ENCODE results near the gene DNPH1. TPM values are rescaled to one million over a fixed set of nuclear protein-coding genes. Genes with fewer than 3 reads are reported as not detected.

The DNPH1 gene
- polyA plus RNA-seq, 3 donors = 31.9 to 55.4 (median 42.7) TPM

- Mint-ChIP-seq H3K4me1 (no peaks in the 10 kb centered on the region), H3K4me3 (no peak overlapping the region), H3K36me3 (peaks cover 71 to 87% of the 10 kb centered on the region in 2 donors), H3K27ac (no peak overlapping the region), H3K27me3 (ENCODE audit: low read depth in 3 of 3) (no peaks in the 10 kb centered on the region), H3K9me3 (no peaks in the 10 kb centered on the region)
- no peaks in the 10 kb centered on the region for H3K4me1 ChIP-seq (ENCODE audit: control insufficient read depth in 1 of 2, insufficient read depth in 2 of 2, low read length in 2 of 2)
- no peak for DNase-seq
- 96% methylated on average over 4 of the region's 5 CpGs for WGBS (ENCODE audit: insufficient coverage)
- H2AFZ ChIP-seq (ENCODE audit: insufficient read depth, low read depth, low read length, poor library complexity, severe bottlenecking) = no peak overlapping the region
- no peak for TF ChIP-seq CTCF (IDR thresholded peaks at IDR 0.05)
- H3K9me3 ChIP-seq (replicated peaks in 1 of 2; ENCODE audit: control insufficient read depth in 1 of 2, insufficient read depth in 1 of 2, low read length in 2 of 2) = no peaks in the 10 kb centered on the region
- no peaks in the 10 kb centered on the region for H3K27me3 ChIP-seq (ENCODE audit: control insufficient read depth in 2 of 2, insufficient read depth in 2 of 2, low read length in 2 of 2)
- intact Hi-C loops (cut with micrococcal nuclease) = no loop called here
- no peaks in the 10 kb centered on the region for H3K79me2 ChIP-seq (ENCODE audit: insufficient read depth, low read length)
- no peak overlapping the region for H3K27ac ChIP-seq (ENCODE audit: low read depth in 1 of 2, low read length in 2 of 2)
- H3K4me2 ChIP-seq (replicated peaks; ENCODE audit: extremely low read depth, low read length, poor library complexity, severe bottlenecking) = no peak overlapping the region
- H3K4me3 ChIP-seq (replicated peaks in 1 of 3; ENCODE audit: low read depth in 2 of 3, low read length in 3 of 3) = no peak overlapping the region
- H4K20me1 ChIP-seq (ENCODE audit: insufficient read depth, low read length) = no peaks in the 10 kb centered on the region
- no peak overlapping the region for H3K9ac ChIP-seq (ENCODE audit: insufficient read depth, low read length, poor library complexity, severe bottlenecking)
- peaks cover 77 to 93% of the 10 kb centered on the region in 2 donors for H3K36me3 ChIP-seq (replicated peaks in 1 of 2; ENCODE audit: control insufficient read depth in 1 of 2, insufficient read depth in 2 of 2, low read length in 2 of 2)
Measured at GRCh38 chr6:43196337-43196736, 32.9 kb downstream of the DNPH1 start.

- Mint-ChIP-seq H3K27ac (peak overlapping the region in 1 of 7 donors; percentile 58), H3K36me3 (peaks cover 55 to 75% of the 10 kb centered on the region in 2 donors), H3K4me1 (peaks cover 2% of the 10 kb centered on the region), H3K4me3 (no peak overlapping the region), H3K27me3 (ENCODE audit: low read depth in 3 of 3) (no peaks in the 10 kb centered on the region), H3K9me3 (no peaks in the 10 kb centered on the region)
- Histone ChIP-seq H3K36me3 (replicated peaks in 1 of 2; ENCODE audit: control insufficient read depth in 1 of 2, insufficient read depth in 2 of 2, low read length in 2 of 2) (peaks cover 70 to 78% of the 10 kb centered on the region in 2 donors), H3K9ac (ENCODE audit: insufficient read depth, low read length, poor library complexity, severe bottlenecking) (no peak overlapping the region), H3K9me3 (replicated peaks in 1 of 2; ENCODE audit: control insufficient read depth in 1 of 2, insufficient read depth in 1 of 2, low read length in 2 of 2) (no peaks in the 10 kb centered on the region), H3K4me1 (ENCODE audit: control insufficient read depth in 1 of 2, insufficient read depth in 2 of 2, low read length in 2 of 2) (no peaks in the 10 kb centered on the region), H3K27me3 (ENCODE audit: control insufficient read depth in 2 of 2, insufficient read depth in 2 of 2, low read length in 2 of 2) (no peaks in the 10 kb centered on the region), H3K4me3 (replicated peaks in 1 of 3; ENCODE audit: low read depth in 2 of 3, low read length in 3 of 3) (no peak overlapping the region), H2AFZ (ENCODE audit: insufficient read depth, low read depth, low read length, poor library complexity, severe bottlenecking) (no peak overlapping the region), H3K27ac (ENCODE audit: low read depth in 1 of 2, low read length in 2 of 2) (no peak overlapping the region), H3K79me2 (ENCODE audit: insufficient read depth, low read length) (no peaks in the 10 kb centered on the region), H4K20me1 (ENCODE audit: insufficient read depth, low read length) (no peaks in the 10 kb centered on the region), H3K4me2 (replicated peaks; ENCODE audit: extremely low read depth, low read length, poor library complexity, severe bottlenecking) (no peak overlapping the region)
- 95% methylated on average over 4 of the region's 5 CpGs for WGBS (ENCODE audit: insufficient coverage)
- TF ChIP-seq CTCF (IDR thresholded peaks at IDR 0.05) = no peak
- intact Hi-C loops (cut with micrococcal nuclease) = no loop called here
- no peak for DNase-seq
Measured at GRCh38 chr6:43193929-43194328, 35.4 kb downstream of the DNPH1 start.
